HepG2 (cell line): Measurements from ENCODE around the gene SLC1A6. TPM values are rescaled to one million over a fixed set of nuclear protein-coding genes. Genes with fewer than 3 reads are reported as not detected.
A peak's percentile ranks its signal among the peaks of the same experiment; 100 is the strongest.

ENCODE experiments used
- ATAC-seq: fragments of 200-7000 bp; cut with Tn5 transposase; 3 replicates; pipeline ENCODE4 v1.9.1; 2020; ENCODE audit warnings: mild to moderate bottlenecking, moderate library complexity
- BruUV-seq: library from RNA; stranded (reverse); fragments of 400-500 nt; replicated peaks from 2 replicates; lab custom pipeline; 2021; lab: Mats Ljungman, UMichigan
- CTCF ChIA-PET: fragments of 300-600 bp; formaldehyde crosslinking; extraction: SDS; loops from one replicate; lab custom pipeline; 2021; ENCODE audit warnings: low total read pairs, inconsistent platforms, low intra/inter-chr PET ratio; lab: Yijun Ruan, JAX
- POLR2A ChIA-PET: fragments of 350-600 bp; sonication (Branson Sonifier 250); formaldehyde crosslinking; loops from one replicate; lab custom pipeline; 2020; ENCODE audit warnings: antibody characterized with exemption, inconsistent platforms; lab: Yijun Ruan, JAX
- DNase-seq: peaks from one replicate; pipeline ENCODE4 v3.0.0-alpha.2; 2015; ENCODE audit warnings: low spot score
- FAIRE-seq: peaks from 3 replicates; lab custom pipeline; 2011; peaks lifted over from hg19 to GRCh38; lab: Jason Lieb, UNC
- H2AFZ ChIP-seq: one replicate; pipeline ENCODE4 v1.6.1; 2011; ENCODE audit warnings: low read length, inconsistent platforms
- H3K27ac ChIP-seq: fragments of 300-600 bp; 3 replicates; pipeline ENCODE4 v1.8.0; 2011; ENCODE audit warnings: mixed run types, mild to moderate bottlenecking, mixed read lengths, low read length, inconsistent platforms; ENCODE audit not compliant: insufficient read depth; ENCODE audit errors: extremely low read length
- H3K27me3 ChIP-seq, 2 experiments: fragments of 200-600 bp in 1 of 2; 2 replicates in 1 of 2; 3 replicates in 1 of 2; pipeline versions ENCODE4 v1.6.0 to v1.8.0; 2011; ENCODE audit warnings: low read length in 2 of 2, mild to moderate bottlenecking in 2 of 2, moderate library complexity in 2 of 2, inconsistent platforms in 1 of 2; ENCODE audit not compliant: insufficient read depth in 2 of 2, control insufficient read depth in 1 of 2
- H3K36me3 ChIP-seq, 2 experiments: fragments of 200-600 bp in 1 of 2; replicated peaks in 1 of 2; 2 replicates in 1 of 2; 3 replicates in 1 of 2; pipeline versions ENCODE4 v1.5.1 to v1.8.0; 2011; ENCODE audit warnings: low read length in 2 of 2, inconsistent platforms in 1 of 2; ENCODE audit not compliant: insufficient read depth in 2 of 2, control insufficient read depth in 1 of 2
- H3K4me1 ChIP-seq: 2 replicates; pipeline ENCODE4 v1.5.1; 2012; ENCODE audit warnings: low read length, inconsistent platforms; ENCODE audit not compliant: insufficient read depth
- H3K4me2 ChIP-seq: 2 replicates; pipeline ENCODE4 v1.6.0; 2011; ENCODE audit warnings: low read depth, low read length, inconsistent platforms
- H3K4me3 ChIP-seq, 3 experiments: fragments of 200-600 bp in 1 of 3; sonication (generic), shearing (Covaris generic) in 1 of 3; replicated peaks in 1 of 3; 2 replicates each; pipeline ENCODE4 v1.5.1; 2011 to 2016; ENCODE audit warnings: low read length in 3 of 3, inconsistent platforms in 2 of 3, low read depth in 2 of 3, mild to moderate bottlenecking in 2 of 3, control low read depth in 1 of 3, mixed read lengths in 1 of 3; ENCODE audit not compliant: insufficient read depth in 1 of 3
- H3K79me2 ChIP-seq: one replicate; pipeline ENCODE4 v1.6.1; 2011; ENCODE audit warnings: low read length, inconsistent platforms; ENCODE audit not compliant: insufficient read depth
- H3K9ac ChIP-seq: 2 replicates; pipeline ENCODE4 v1.6.0; 2011; ENCODE audit warnings: mild to moderate bottlenecking, low read depth, low read length, inconsistent platforms; ENCODE audit not compliant: insufficient read depth
- H3K9me3 ChIP-seq: 2 replicates; pipeline ENCODE4 v1.5.1; 2012; ENCODE audit warnings: mild to moderate bottlenecking, low read length
- H4K20me1 ChIP-seq: 2 replicates; pipeline ENCODE4 v1.6.0; 2011; ENCODE audit warnings: inconsistent platforms, mild to moderate bottlenecking, low read length, moderate library complexity; ENCODE audit not compliant: insufficient read depth
- CEBPB ChIP-seq: IDR thresholded peaks from 2 replicates; pipeline ENCODE4 v1.6.1; 2011; ENCODE audit warnings: low read depth, low read length, improper control_type of control experiment, borderline replicate concordance
- CHD4 ChIP-seq: fragments of 200-600 bp; sonication (generic); IDR thresholded peaks from 2 replicates; pipeline ENCODE4 v1.7.0; 2017; ENCODE audit warnings: mild to moderate bottlenecking, low read length, borderline replicate concordance
- FOXP1 ChIP-seq, 2 experiments: fragments of 450-650 bp in 1 of 2; IDR thresholded peaks; 2 replicates each; pipeline ENCODE4 v1.6.1; 2017 to 2018; ENCODE audit warnings: antibody characterized with exemption in 1 of 2
- REL ChIP-seq: sonication (generic); formaldehyde crosslinking; conservative IDR thresholded peaks from 2 replicates; pipeline ENCODE4 v1.8.0; 2022; ENCODE audit warnings: mild to moderate bottlenecking, missing genetic modification reagents, moderate library complexity
- ZFP90 ChIP-seq: sonication (generic); formaldehyde crosslinking; IDR thresholded peaks from 2 replicates; pipeline ENCODE4 v1.8.0; 2022; ENCODE audit warnings: missing genetic modification reagents, mild to moderate bottlenecking, inconsistent platforms, borderline replicate concordance
- WGBS: methylation state at CpG from one replicate; pipeline ENCODE4 v1.1.6; 2017; ENCODE audit warnings: low lambda C conversion rate; 5-methylcytosine and 5-hydroxymethylcytosine counted together
- in situ Hi-C: cut with HindIII; loops from 2 replicates; pipeline ENCODE4 v1.10.0; 2017; ENCODE audit warnings: low pct_unique_long_range_greater_than_20kb; ENCODE audit not compliant: extremely low pct_ligation_motif_present
- intact Hi-C: fragments of 100-400 bp; cut with micrococcal nuclease; formaldehyde crosslinking; loops from one replicate; pipeline ENCODE4 v1.10.0; 2022; ENCODE audit not compliant: unreplicated experiment
- polyA plus RNA-seq, 8 experiments: library from polyadenylated mRNA; depleted of rRNA in 3 of 8; stranded (reverse) in 7 of 8; unstranded in 1 of 8; fragments of >200 nt; fragmentation: Illumina TruSeq in 4 of 8; extraction: Trizol in 4 of 8; gene quantifications; 2 replicates each; pipeline versions ENCODE4 v1.2.1 to v1.2.3, GENCODE V29; 2011 to 2016; ENCODE audit warnings: low read depth in 4 of 8, missing spikeins in 1 of 8, mixed read lengths in 1 of 8; ENCODE audit not compliant: insufficient read depth in 1 of 8
- total RNA-seq, 5 experiments: library from RNA; depleted of rRNA; stranded (reverse); fragments of >200 nt; fragmentation: Illumina TruSeq; extraction: Trizol; gene quantifications; 2 replicates each; pipeline ENCODE4 v1.2.3, GENCODE V29; 2016; ENCODE audit warnings: low read depth in 1 of 5
- TF ChIP-seq, protein P1 (sequence below): IDR thresholded peaks from 2 replicates; pipeline ENCODE4 v1.6.1; 2016; ENCODE audit warnings: low read depth, borderline replicate concordance
- TF ChIP-seq, protein P2 (sequence below): sonication (generic); formaldehyde crosslinking; IDR thresholded peaks from 2 replicates; pipeline ENCODE4 v1.4.0; 2020; ENCODE audit warnings: mild to moderate bottlenecking, missing genetic modification reagents

The SLC1A6 gene
- total and polyA plus RNA-seq, 2 of the 13 experiments (the other 11 are each of a cell fraction or from before 2014, with no cell fraction given) = not detected

DNA sequence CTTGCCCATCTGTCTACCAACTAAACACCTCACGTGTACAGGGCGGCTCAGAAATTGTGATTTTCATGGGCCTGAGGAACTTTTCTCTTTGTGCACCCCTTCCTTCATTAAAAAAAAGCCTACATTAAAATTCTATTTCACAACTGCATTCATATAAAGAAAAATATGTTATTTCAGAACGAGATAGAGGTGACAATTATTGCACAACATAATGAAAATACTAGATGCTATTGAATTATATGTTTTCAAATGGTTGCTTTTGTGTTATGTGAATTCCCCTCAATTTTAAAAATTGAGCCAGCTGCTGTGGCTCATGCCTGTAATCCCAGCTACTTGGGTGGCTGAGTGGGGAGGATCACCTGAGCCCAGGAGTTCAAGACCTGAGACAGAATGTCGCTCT is 5.2 kb downstream of the SLC1A6 start:
- H3K27ac ChIP-seq = no peak overlapping the region
- no peak overlapping the region for H3K9ac ChIP-seq
- no peaks in the 10 kb centered on the region for H4K20me1 ChIP-seq
- FAIRE-seq (no peak), ATAC-seq (no peak), DNase-seq (no peak)
- no peak overlapping the region for H3K4me2 ChIP-seq
- no peaks in the 10 kb centered on the region for H3K79me2 ChIP-seq
- H3K4me3 ChIP-seq = no peak overlapping the region
- no peaks in the 10 kb centered on the region for H3K9me3 ChIP-seq
- BruUV-seq = no TSS peak
- ChIA-PET POLR2A (no interaction called here), CTCF (no interaction called here)
- in situ Hi-C loops = no loop called here
- 31% methylated on average over 3 of the region's 4 CpGs for WGBS
- no peaks in the 10 kb centered on the region for H3K36me3 ChIP-seq
- peaks cover 2 to 21% of the 10 kb centered on the region in 2 experiments; a peak in 3 of 5 replicates for H3K27me3 ChIP-seq
- intact Hi-C loops = no loop called here
- TF ChIP-seq, protein P1, sequence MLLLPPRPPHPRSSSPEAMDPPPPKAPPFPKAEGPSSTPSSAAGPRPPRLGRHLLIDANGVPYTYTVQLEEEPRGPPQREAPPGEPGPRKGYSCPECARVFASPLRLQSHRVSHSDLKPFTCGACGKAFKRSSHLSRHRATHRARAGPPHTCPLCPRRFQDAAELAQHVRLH (CRISPR knock-in tag) = no peak
- peak; percentile 48; the same call in 1 of the 2 replicates for TF ChIP-seq CEBPB
- TF ChIP-seq, protein P2, sequence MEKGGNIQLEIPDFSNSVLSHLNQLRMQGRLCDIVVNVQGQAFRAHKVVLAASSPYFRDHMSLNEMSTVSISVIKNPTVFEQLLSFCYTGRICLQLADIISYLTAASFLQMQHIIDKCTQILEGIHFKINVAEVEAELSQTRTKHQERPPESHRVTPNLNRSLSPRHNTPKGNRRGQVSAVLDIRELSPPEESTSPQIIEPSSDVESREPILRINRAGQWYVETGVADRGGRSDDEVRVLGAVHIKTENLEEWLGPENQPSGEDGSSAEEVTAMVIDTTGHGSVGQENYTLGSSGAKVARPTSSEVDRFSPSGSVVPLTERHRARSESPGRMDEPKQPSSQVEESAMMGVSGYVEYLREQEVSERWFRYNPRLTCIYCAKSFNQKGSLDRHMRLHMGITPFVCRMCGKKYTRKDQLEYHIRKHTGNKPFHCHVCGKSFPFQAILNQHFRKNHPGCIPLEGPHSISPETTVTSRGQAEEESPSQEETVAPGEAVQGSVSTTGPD (CRISPR knock-in tag) = no peak
- no peak overlapping the region for H2AFZ ChIP-seq
- no peaks in the 10 kb centered on the region for H3K4me1 ChIP-seq

DNA sequence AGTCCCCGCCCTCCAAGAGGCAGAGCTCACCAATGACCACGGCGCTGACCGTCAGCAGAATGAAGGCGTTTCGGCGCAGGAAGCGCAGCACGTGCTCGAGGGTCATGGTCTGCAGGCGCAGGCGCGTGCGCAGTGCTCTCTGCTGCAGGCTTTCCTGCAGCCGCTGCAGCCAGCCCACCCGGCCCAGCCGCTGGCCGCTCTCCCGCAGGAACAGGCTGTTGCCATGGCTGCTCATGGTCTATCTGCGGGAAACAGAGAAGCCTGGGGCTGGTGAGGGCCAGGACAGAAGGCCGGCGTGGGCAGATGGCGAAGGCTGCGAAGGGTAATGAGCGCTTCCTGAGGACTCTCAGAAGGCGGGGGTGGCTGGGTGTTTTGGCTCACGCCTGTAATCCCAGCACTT is 7.0 kb downstream of the SLC1A6 start:
- ATAC-seq = no peak
- in situ Hi-C loops = no loop called here

More for the DNA sequence above, 7.0 kb downstream of the SLC1A6 start:
- CTCF ChIA-PET = no interaction called here
- FAIRE-seq (no peak), DNase-seq (no peak)
- Histone ChIP-seq H3K4me2 (no peak overlapping the region), H3K36me3 (no peaks in the 10 kb centered on the region), H3K4me3 (no peak overlapping the region), H3K79me2 (no peaks in the 10 kb centered on the region), H3K9ac (no peak overlapping the region), H3K27me3 (peaks cover 0 to 7% of the 10 kb centered on the region in 2 experiments; a peak in 1 of 5 replicates), H3K4me1 (no peaks in the 10 kb centered on the region), H3K27ac (no peak overlapping the region), H3K9me3 (no peaks in the 10 kb centered on the region), H2AFZ (no peak overlapping the region), H4K20me1 (no peaks in the 10 kb centered on the region)
- intact Hi-C loops = no loop called here
- POLR2A ChIA-PET = no interaction called here
- no peak for TF ChIP-seq FOXP1 (IDR thresholded peaks at IDR 0.05)
- no peak for TF ChIP-seq FOXP1 (CRISPR knock-in tag; IDR thresholded peaks at IDR 0.05)
- no peak for TF ChIP-seq CHD4
- TF ChIP-seq ZFP90 (CRISPR knock-in tag) = no peak
- no peak for TF ChIP-seq REL (CRISPR knock-in tag)
- 56% methylated on average over 22 of the region's 27 CpGs for whole genome bisulfite sequencing
- no TSS peak for BruUV-seq
